NCI-H446 (cell line): ENCODE results near the gene VSIG8.

ENCODE experiments used
- DNase-seq, 2 experiments: peaks; one replicate each; lab custom pipeline; 2025; lab: John Stamatoyannopoulos, UW

VSIG8 gene

GRCh38 chr1:159829273-159829634 is 33.2 kb downstream of the VSIG8 start:
- DNase-seq: no peak

GRCh38 chr1:159828581-159829272 is 33.7 kb downstream of the VSIG8 start:
- no peak for DNase-seq

GRCh38 chr1:159828176-159828575 is 34.3 kb downstream of the VSIG8 start:
- DNase-seq: no peak

- no peak for DNase-seq
Measured at GRCh38 chr1:159827549-159827948, 34.9 kb downstream of the VSIG8 start.

- no peak for DNase-seq
Measured at GRCh38 chr1:159827102-159827490, 35.4 kb downstream of the VSIG8 start.

- DNase-seq: no peak
Measured at GRCh38 chr1:159826441-159827101, 35.9 kb downstream of the VSIG8 start, which contains the start of gene SLAMF8. TSS of gene SLAMF8 (plus strand) at chr1:159826873. CDS start at chr1:159826899, 26 bp downstream.

- DNase-seq: no peak
Measured at GRCh38 chr1:159825564-159825963, 36.9 kb downstream of the VSIG8 start.

GRCh38 chr1:159823406-159823805 is 39.1 kb downstream of the VSIG8 start:
- no peak for DNase-seq

- no peak for DNase-seq
Measured at GRCh38 chr1:159821171-159821867, 41.1 kb downstream of the VSIG8 start.

GRCh38 chr1:159817276-159818041 is 45.0 kb downstream of the VSIG8 start:
- no peak for DNase-seq

- no peak for DNase-seq
Measured at GRCh38 chr1:159815926-159816325, 46.5 kb downstream of the VSIG8 start.

GRCh38 chr1:159804924-159805323 is 57.5 kb downstream of the VSIG8 start:
- no peak for DNase-seq
